B cell (primary cell): ENCODE data around the gene SLC24A4.
"Not testable (repeated sequence)": the region's sequence is repeated elsewhere in the genome, so short reads cannot be mapped to it uniquely, and the experiment has no call there.

Experiments used
- EZH2 ChIP-seq: IDR thresholded peaks from 2 replicates; pipeline ENCODE4 v1.6.1; 2012; ENCODE audit warnings: borderline replicate concordance, low read depth, mild to moderate bottlenecking, moderate library complexity, low read length; ENCODE audit not compliant: insufficient read depth, poor library complexity, severe bottlenecking
- TF ChIP-seq, protein P1 (sequence below): fragments of 200-600 bp; IDR thresholded peaks from one replicate; pipeline ENCODE4 v1.8.0; 2022; ENCODE audit warnings: antibody characterized with exemption, mild to moderate bottlenecking

DNA sequence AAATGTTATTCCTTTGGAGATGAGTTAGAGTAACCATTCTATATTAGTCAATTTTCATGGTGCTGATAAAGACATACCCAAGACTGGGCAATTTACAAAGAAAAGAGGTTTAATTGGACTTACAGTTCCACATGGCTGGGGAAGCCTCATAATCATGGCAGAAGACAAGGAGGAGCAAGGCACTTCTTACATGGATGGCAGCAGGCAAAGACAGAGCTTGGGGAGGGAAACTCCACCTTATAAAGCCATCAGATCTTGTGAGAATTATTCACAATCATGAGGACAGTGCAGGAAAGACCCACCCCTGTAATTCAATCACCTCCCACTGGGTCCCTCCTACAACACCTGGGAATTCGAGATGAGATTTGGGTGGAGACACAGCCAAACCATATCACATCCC lies 79.5 kb downstream of the SLC24A4 start:
- not testable (repeated sequence) for TF ChIP-seq EZH2
- TF ChIP-seq, protein P1, sequence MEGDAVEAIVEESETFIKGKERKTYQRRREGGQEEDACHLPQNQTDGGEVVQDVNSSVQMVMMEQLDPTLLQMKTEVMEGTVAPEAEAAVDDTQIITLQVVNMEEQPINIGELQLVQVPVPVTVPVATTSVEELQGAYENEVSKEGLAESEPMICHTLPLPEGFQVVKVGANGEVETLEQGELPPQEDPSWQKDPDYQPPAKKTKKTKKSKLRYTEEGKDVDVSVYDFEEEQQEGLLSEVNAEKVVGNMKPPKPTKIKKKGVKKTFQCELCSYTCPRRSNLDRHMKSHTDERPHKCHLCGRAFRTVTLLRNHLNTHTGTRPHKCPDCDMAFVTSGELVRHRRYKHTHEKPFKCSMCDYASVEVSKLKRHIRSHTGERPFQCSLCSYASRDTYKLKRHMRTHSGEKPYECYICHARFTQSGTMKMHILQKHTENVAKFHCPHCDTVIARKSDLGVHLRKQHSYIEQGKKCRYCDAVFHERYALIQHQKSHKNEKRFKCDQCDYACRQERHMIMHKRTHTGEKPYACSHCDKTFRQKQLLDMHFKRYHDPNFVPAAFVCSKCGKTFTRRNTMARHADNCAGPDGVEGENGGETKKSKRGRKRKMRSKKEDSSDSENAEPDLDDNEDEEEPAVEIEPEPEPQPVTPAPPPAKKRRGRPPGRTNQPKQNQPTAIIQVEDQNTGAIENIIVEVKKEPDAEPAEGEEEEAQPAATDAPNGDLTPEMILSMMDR: not testable (repeated sequence)
